NAMALWA (cell line): Measurements from ENCODE around the gene TRPV6.

Source experiments
- DNase-seq: peaks from one replicate; pipeline ENCODE4 v3.0.0-alpha.2; 2015; ENCODE audit warnings: low spot score

Gene TRPV6

DNA sequence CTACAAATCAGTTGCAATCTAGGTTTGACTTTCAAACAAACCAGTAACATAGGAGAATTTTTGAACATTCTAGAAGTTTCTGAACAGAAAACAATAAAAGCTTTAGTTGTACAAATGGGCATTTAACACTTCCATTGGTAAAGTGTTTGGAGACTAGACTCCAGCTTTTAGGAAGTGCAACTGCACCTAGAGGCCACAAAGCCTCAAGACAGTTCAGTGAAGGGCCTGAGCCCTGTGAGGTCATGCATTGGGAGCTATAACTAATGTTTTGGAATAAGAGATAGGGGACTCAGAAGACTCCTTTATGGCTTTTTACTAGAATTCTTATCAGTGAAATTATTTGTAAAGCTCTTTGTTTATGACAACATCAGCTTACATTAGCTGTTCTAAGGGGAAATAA, 33.6 kb downstream of the TRPV6 start:
- no peak for DNase-seq

DNA sequence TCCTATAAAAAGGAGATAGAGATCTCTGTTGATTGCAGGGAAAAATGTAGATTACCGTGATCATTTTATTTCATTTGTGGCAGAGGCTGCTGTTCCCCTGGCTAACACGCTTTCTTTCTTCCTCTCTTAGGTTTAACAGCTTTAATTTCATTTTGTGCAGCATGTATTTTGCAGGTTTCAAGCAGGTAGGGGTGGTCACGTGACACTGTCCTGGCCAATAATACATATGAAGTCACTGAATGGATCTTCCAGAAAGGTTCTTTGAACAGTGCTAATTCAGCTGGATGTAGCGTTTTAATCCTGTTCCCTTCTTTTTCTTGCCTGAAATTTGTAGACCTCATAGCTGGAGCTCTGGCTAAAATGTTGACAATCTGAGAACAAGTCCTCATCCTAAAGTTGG, 34.3 kb downstream of the TRPV6 start:
- no peak for DNase-seq

DNA sequence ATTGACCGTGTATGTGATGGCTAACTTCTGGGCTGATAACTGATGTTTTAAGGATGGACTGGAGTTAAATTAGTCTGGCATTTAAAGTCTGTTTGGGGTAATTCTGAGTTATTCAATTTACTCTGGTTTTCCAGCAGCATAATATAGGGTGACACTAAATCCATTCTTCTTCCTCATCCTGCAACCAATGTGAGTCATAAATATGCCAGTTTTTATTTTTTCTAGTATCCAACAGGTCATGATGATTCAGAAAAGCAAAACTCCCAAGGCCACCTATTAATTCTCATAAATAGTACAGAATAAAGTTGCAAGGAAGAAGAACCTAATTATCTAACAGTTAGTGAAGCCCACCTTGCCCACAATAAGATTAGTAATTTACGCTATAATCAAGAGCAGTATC, 38.2 kb downstream of the TRPV6 start:
- DNase-seq = no peak

DNA sequence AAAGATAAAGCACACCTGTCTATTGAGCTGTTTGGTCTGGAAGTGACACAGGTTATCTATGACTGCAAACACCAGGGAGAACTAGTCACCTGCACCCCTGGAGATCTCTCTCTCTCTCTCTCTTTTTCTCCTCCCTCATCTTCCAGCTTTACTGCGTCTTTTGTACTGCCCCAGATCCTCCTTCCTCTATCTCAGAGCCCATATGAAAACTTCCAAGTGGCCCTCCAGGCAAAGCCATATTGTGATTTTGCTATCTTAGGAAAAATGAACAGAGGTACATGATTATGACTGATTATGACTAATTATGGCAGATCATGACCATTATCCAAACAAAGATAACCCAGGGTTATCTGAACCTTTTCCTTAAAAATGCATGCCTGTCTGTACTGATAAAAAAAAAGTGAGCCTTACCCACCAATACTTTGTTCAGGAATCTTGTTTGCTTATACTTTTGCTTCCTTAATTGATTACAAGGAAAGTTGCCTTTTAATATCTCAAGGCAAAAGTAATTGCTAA, 43.2 kb downstream of the TRPV6 start:
- DNase-seq = no peak

DNA sequence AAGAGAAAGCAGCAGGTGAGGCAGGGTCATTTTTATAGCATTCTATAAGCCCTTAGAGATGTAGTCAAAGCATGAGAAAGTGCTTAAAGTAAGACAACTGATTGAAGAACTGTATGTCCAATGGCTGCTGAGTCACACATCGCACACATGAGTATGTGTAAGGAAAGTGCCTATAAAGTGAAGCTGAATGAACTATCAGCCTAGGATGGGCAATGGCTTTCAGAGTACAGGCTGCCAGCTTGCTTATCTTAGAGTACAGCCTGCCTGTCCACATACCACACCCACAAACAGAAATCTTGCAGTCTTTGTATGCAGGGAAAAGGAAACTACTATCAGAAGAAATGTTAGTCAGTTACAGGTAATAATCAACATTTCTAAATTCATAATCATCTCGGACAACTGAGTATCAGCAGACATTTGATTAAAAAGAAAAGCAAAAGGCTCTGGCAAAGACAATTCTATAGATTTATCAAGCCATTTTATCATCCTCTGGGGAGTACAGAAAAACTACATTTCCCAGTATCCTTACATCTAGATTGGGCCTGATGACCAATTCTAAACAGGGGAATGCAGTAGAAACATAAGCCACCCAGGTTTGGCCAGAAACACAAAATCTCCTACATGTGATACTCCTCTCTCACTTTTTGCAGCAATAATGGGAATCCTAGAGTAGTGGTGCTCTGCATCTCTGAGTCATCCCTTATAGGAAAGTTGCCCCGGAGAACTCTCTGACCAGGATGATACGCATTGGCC, 46.9 kb downstream of the TRPV6 start:
- no peak for DNase-seq

DNA sequence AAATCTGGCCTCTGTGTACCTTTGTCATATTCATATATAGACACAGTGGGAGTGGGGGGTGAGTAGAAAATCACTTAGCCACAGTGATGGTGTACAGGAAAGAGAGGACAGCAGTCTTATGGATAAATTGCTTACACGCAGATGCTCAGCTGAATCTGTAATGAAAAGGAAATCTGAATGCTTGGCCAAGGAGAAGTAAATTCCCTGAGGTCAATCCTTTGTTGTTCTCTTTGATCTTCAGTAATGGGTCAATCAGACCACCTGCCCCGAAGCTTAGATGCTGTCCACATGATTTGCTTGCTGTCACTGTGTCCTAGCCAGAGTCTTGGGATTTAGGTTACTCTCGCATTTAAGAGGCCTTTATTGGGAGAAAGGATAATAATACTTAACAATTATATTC, 49.1 kb downstream of the TRPV6 start:
- DNase-seq = no peak

DNA sequence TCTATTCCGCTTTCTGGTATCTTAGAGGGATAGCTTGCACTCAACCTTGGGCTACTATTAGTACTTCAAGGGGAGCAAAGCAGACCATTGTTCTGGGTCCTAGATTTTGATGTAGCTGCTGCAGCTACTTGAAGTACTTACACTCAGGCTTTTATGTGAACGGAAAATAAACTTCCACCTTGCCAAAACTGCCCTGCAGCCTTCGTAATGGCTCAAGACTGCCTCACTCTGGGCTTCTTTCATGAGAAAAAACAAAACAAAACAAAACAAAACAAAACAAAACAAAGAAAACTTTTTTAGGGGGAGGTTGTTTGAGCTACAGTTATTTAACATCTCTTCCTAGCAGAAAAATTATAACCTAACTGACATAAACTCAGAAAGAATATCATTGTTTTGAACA, 50.1 kb downstream of the TRPV6 start:
- no peak for DNase-seq

DNA sequence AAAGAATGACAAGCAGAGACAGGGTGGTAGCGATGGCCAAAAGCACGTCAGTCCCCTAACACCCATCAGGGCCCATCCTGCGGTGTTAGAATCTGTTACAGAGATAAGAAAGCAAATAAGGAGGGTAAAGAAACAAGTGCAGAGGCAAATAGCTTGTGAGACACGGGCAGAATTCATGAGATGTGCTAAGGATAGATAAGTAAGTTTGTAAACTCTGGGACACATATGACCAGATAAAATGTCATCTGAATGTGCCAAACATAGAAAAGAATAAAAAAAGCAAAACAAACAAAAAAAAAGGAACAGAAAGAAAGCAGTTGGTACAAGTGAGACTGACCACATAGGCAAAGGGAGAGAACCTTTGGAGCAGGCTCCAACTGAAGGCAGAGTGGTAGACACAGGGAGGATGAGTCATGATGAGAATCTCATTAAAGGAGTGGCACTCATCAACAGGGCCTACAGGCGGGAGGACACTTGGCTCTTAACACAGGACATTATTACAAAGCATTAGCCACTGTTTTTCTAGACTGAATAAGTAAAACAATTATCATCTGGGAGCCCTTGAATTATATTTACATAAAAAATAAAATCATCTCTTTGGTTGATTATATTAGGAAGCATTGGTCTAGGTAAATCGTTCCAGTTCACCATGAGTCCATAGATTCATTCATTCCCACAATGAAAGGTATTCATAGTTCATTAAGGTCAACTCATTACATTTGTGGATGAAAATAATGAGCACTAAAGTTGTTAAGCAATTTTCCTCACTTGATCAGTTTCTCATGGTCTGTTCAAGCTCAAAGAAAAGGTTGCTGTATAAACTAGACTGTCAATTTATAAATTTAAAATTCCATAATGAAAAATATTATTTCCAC, 52.1 kb downstream of the TRPV6 start:
- no peak for DNase-seq

DNA sequence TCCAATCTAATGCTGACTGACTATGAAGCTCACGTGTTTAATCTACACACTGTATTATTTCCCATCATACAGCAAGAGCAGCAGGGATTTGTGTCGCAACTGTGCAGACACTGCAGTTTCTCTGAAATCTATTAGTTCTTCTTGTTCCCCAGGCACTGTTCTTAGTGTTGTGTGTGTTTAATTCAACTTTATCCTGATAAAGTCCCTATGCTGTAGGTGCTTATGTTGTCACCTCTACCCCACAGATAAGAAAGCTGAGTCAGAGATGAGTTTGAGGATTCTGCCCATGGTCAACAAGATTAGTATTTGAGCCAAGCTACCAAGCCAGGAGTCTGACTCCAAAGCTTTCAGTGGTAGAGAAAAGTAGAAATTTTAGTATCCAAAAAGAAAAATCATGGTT, 53.1 kb downstream of the TRPV6 start:
- DNase-seq = no peak

DNA sequence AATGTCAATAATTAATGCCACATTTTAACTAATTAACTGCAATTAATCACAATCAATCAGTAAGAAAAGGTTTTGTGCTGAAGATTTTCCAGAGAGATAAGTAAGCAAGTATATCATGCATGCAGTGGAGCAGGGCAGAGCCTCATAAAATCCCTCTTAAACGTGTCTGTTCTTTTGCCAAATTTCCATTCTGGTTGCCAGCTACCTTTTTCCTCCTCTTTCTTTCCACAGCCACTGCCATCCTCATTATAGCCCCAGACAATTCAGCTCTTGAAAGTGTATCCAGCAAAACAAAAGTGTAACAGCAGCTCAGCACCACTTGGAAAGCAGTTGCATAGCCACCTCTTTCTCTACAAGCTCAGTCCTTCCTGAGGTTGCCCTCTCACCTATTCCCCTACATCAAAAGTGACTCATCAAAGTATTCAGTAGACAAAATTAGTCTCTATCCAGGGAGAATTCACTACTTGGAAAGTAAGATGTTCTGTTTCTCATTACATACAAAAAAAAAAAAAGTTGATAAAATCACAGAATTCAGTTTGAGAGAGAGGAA, 57.5 kb downstream of the TRPV6 start:
- DNase-seq = no peak

DNA sequence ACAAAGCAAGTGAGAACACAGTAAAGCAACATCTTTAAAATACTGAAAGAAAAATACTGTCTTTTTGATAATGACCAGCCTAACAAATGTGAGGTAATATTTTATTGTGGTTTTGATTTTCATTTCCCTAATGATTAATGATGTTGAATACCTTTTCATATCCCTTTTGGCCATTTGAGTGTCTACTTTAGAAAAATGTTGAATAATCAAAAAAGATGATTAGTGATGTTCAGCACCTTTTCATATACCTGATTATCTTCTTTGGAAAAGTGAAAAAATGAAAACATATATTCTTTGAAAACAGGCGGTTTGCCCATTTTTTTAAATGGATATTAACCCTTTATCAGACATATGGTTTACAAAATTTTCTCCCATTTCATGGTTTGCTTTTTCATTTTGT, 62.8 kb downstream of the TRPV6 start:
- no peak for DNase-seq
